K562 (cell line): ENCODE results near the gene TIFAB.

Experiments
- ETV6 ChIP-seq, 3 experiments: fragments of 150-350 bp in 1 of 3; sonication (generic) in 1 of 3; formaldehyde crosslinking in 1 of 3; IDR thresholded peaks; 2 replicates each; pipeline versions ENCODE4 v1.6.1 to v1.8.0; 2014 to 2022; ENCODE audit warnings: borderline replicate concordance in 2 of 3, low read depth in 2 of 3, antibody characterized with exemption in 1 of 3, low read length in 1 of 3, mild to moderate bottlenecking in 1 of 3, missing genetic modification reagents in 1 of 3
- MEF2D ChIP-seq: conservative IDR thresholded peaks from 2 replicates; pipeline ENCODE4 v1.6.1; 2016; ENCODE audit warnings: low read depth, missing genetic modification characterization, missing compliant biosample characterization
- NFATC3 ChIP-seq: fragments of 450-650 bp; IDR thresholded peaks from 2 replicates; pipeline ENCODE4 v1.6.1; 2017; ENCODE audit warnings: mild to moderate bottlenecking
- NFRKB ChIP-seq: fragments of 450-650 bp; IDR thresholded peaks from 2 replicates; pipeline ENCODE4 v1.6.1; 2016; ENCODE audit warnings: low read depth
- NRF1 ChIP-seq, 2 experiments: fragments of 450-650 bp; IDR thresholded peaks in 1 of 2; conservative IDR thresholded peaks in 1 of 2; 2 replicates each; pipeline ENCODE4 v1.6.1; 2014; ENCODE audit warnings: mild to moderate bottlenecking in 2 of 2
- POLR2AphosphoS5 ChIP-seq: IDR thresholded peaks from 2 replicates; pipeline ENCODE4 v1.6.1; 2011; ENCODE audit warnings: mild to moderate bottlenecking, low read depth, low read length, moderate library complexity; ENCODE audit not compliant: control insufficient read depth, insufficient read depth
- RBM34 ChIP-seq: fragments of 200-400 bp; formaldehyde crosslinking; IDR thresholded peaks from 2 replicates; pipeline ENCODE4 v1.6.1; 2018; ENCODE audit warnings: low read length, borderline replicate concordance; ENCODE audit not compliant: insufficient read depth
- SRF ChIP-seq, 2 experiments: fragments of 250-450, 450-650 bp in 1 of 2; sonication (Bioruptor Pico) in 1 of 2; sonication (generic) in 1 of 2; formaldehyde crosslinking; IDR thresholded peaks; 2 replicates each; pipeline versions ENCODE4 v1.5.0 to v1.5.1; 2020 to 2022; ENCODE audit warnings: mild to moderate bottlenecking in 1 of 2, missing genetic modification reagents in 1 of 2
- TCF7 ChIP-seq: sonication (generic); IDR thresholded peaks from 2 replicates; pipeline ENCODE4 v1.6.1; 2016; ENCODE audit warnings: antibody characterized with exemption, borderline replicate concordance
- TRIM28 ChIP-seq: fragments of 450-650 bp; IDR thresholded peaks from 2 replicates; pipeline ENCODE4 v1.6.1; 2017
- ZNF24 ChIP-seq: fragments of 450-650 bp; IDR thresholded peaks from 2 replicates; pipeline ENCODE4 v1.6.1; 2016
- TF ChIP-seq, protein P1 (sequence below), 3 experiments: IDR thresholded peaks in 2 of 3; conservative IDR thresholded peaks in 1 of 3; 2 replicates each; pipeline ENCODE4 v1.5.1; 2011 to 2012; ENCODE audit warnings: low read length in 3 of 3, mild to moderate bottlenecking in 3 of 3, control low read depth in 2 of 3, improper control_type of control experiment in 1 of 3, inconsistent platforms in 1 of 3, low read depth in 1 of 3, mixed read lengths in 1 of 3, moderate library complexity in 1 of 3; ENCODE audit not compliant: insufficient read depth in 2 of 3
- TF ChIP-seq, protein P2 (sequence below), 3 experiments: fragments of 200-800 bp in 1 of 3; fragments of 250-450 bp in 1 of 3; fragments of 450-650 bp in 1 of 3; sonication (Bioruptor Pico) in 1 of 3; sonication (Bioruptor generic) in 1 of 3; formaldehyde crosslinking in 1 of 3; IDR thresholded peaks; 2 replicates each; pipeline versions ENCODE4 v1.6.1 to v1.8.0; 2016 to 2022; ENCODE audit warnings: mild to moderate bottlenecking in 2 of 3, missing genetic modification characterization in 2 of 3, missing compliant biosample characterization in 1 of 3, moderate library complexity in 1 of 3
- TF ChIP-seq, protein P3 (sequence below): sonication (generic); formaldehyde crosslinking; IDR thresholded peaks from 2 replicates; pipeline ENCODE4 v1.8.0; 2023; ENCODE audit warnings: mild to moderate bottlenecking, missing genetic modification reagents

DNA sequence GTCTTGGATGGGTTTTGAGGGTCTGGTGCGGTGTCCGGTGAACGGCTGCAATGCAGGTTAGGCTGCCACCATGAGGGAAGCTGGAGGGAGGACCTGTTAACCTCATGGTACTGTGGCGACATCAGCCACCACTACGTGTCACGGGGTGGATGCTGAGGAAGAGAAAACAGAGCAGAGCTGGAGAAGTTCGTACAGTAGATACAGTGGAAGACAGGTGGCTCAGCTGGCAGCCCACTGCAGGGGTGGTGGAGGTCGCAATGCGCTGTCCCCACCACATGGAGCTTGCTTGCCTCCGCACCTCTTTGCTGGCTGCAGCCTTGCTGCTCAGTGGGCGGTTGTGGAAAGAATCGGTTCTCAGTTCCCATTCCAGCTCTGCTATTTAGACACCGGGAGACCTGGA is 7.8 kb downstream of the TIFAB start:
- TF ChIP-seq NFATC3 (no peak), MEF2D (tag) (no peak), TRIM28 (no peak), NRF1 (conservative IDR thresholded peaks at IDR 0.05 in 1 of 2, IDR thresholded peaks at IDR 0.05 in 1 of 2) (no peak), SRF (CRISPR knock-in tag; IDR thresholded peaks at IDR 0.05) (no peak), TCF7 (no peak), RBM34 (no peak), ETV6 (IDR thresholded peaks at IDR 0.05; ENCODE audit: borderline replicate concordance in 1 of 2, low read depth in 2 of 2, low read length in 1 of 2) (no peak), ETV6 (CRISPR knock-in tag; IDR thresholded peaks at IDR 0.05; ENCODE audit: borderline replicate concordance) (no peak), NFRKB (no peak), ZNF24 (no peak), POLR2AphosphoS5 (no peak)
- TF ChIP-seq, protein P1, sequence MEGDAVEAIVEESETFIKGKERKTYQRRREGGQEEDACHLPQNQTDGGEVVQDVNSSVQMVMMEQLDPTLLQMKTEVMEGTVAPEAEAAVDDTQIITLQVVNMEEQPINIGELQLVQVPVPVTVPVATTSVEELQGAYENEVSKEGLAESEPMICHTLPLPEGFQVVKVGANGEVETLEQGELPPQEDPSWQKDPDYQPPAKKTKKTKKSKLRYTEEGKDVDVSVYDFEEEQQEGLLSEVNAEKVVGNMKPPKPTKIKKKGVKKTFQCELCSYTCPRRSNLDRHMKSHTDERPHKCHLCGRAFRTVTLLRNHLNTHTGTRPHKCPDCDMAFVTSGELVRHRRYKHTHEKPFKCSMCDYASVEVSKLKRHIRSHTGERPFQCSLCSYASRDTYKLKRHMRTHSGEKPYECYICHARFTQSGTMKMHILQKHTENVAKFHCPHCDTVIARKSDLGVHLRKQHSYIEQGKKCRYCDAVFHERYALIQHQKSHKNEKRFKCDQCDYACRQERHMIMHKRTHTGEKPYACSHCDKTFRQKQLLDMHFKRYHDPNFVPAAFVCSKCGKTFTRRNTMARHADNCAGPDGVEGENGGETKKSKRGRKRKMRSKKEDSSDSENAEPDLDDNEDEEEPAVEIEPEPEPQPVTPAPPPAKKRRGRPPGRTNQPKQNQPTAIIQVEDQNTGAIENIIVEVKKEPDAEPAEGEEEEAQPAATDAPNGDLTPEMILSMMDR (IDR thresholded peaks at IDR 0.05 in 2 of 3, conservative IDR thresholded peaks at IDR 0.05 in 1 of 3; ENCODE audit: insufficient read depth in 2 of 3, low read depth in 1 of 3, low read length in 3 of 3): no peak
- TF ChIP-seq, protein P2, sequence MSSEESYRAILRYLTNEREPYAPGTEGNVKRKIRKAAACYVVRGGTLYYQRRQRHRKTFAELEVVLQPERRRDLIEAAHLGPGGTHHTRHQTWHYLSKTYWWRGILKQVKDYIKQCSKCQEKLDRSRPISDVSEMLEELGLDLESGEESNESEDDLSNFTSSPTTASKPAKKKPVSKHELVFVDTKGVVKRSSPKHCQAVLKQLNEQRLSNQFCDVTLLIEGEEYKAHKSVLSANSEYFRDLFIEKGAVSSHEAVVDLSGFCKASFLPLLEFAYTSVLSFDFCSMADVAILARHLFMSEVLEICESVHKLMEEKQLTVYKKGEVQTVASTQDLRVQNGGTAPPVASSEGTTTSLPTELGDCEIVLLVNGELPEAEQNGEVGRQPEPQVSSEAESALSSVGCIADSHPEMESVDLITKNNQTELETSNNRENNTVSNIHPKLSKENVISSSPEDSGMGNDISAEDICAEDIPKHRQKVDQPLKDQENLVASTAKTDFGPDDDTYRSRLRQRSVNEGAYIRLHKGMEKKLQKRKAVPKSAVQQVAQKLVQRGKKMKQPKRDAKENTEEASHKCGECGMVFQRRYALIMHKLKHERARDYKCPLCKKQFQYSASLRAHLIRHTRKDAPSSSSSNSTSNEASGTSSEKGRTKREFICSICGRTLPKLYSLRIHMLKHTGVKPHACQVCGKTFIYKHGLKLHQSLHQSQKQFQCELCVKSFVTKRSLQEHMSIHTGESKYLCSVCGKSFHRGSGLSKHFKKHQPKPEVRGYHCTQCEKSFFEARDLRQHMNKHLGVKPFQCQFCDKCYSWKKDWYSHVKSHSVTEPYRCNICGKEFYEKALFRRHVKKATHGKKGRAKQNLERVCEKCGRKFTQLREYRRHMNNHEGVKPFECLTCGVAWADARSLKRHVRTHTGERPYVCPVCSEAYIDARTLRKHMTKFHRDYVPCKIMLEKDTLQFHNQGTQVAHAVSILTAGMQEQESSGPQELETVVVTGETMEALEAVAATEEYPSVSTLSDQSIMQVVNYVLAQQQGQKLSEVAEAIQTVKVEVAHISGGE (CRISPR knock-in tag; IDR thresholded peaks at IDR 0.05): no peak
- TF ChIP-seq, protein P3, sequence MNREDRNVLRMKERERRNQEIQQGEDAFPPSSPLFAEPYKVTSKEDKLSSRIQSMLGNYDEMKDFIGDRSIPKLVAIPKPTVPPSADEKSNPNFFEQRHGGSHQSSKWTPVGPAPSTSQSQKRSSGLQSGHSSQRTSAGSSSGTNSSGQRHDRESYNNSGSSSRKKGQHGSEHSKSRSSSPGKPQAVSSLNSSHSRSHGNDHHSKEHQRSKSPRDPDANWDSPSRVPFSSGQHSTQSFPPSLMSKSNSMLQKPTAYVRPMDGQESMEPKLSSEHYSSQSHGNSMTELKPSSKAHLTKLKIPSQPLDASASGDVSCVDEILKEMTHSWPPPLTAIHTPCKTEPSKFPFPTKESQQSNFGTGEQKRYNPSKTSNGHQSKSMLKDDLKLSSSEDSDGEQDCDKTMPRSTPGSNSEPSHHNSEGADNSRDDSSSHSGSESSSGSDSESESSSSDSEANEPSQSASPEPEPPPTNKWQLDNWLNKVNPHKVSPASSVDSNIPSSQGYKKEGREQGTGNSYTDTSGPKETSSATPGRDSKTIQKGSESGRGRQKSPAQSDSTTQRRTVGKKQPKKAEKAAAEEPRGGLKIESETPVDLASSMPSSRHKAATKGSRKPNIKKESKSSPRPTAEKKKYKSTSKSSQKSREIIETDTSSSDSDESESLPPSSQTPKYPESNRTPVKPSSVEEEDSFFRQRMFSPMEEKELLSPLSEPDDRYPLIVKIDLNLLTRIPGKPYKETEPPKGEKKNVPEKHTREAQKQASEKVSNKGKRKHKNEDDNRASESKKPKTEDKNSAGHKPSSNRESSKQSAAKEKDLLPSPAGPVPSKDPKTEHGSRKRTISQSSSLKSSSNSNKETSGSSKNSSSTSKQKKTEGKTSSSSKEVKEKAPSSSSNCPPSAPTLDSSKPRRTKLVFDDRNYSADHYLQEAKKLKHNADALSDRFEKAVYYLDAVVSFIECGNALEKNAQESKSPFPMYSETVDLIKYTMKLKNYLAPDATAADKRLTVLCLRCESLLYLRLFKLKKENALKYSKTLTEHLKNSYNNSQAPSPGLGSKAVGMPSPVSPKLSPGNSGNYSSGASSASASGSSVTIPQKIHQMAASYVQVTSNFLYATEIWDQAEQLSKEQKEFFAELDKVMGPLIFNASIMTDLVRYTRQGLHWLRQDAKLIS (CRISPR knock-in tag): no peak
